Endothelial cell of umbilical vein (primary cell): ENCODE measurements around the gene NR5A1.

Source experiments
- CTCF ChIP-seq, 2 donors: IDR thresholded peaks; 1 replicate in 1 of 2; 2 replicates in 1 of 2; pipeline ENCODE4 v1.5.1; 2011; ENCODE audit warnings: low read length in 2 of 2, mild to moderate bottlenecking in 2 of 2, moderate library complexity in 2 of 2, control low read depth in 1 of 2, inconsistent platforms in 1 of 2, low read depth in 1 of 2; ENCODE audit not compliant: insufficient read depth in 1 of 2; ENCODE audit errors: extremely low read depth in 1 of 2
- EZH2 ChIP-seq: IDR thresholded peaks from 2 replicates; pipeline ENCODE4 v1.6.1; 2012; ENCODE audit warnings: borderline replicate concordance, low read depth, mild to moderate bottlenecking, moderate library complexity, low read length, inconsistent platforms; ENCODE audit not compliant: severe bottlenecking
- GATA2 ChIP-seq: IDR thresholded peaks from 2 replicates; pipeline ENCODE4 v1.7.0; 2011; ENCODE audit warnings: low read depth, mild to moderate bottlenecking, moderate library complexity, mixed read lengths, low read length; ENCODE audit not compliant: insufficient read length, insufficient read depth
- JUN ChIP-seq: IDR thresholded peaks from 2 replicates; pipeline ENCODE4 v1.6.1; 2011; ENCODE audit warnings: borderline replicate concordance, low read depth; ENCODE audit not compliant: insufficient read length, insufficient read depth
- MAX ChIP-seq: IDR thresholded peaks from 2 replicates; pipeline ENCODE4 v1.6.1; 2011; ENCODE audit not compliant: insufficient read depth, insufficient read length
- POLR2A ChIP-seq: IDR thresholded peaks from 2 replicates; pipeline ENCODE4 v1.6.1; 2012; ENCODE audit warnings: low read depth, mild to moderate bottlenecking, control low read depth, low read length
- POLR2AphosphoS5 ChIP-seq: IDR thresholded peaks from 2 replicates; pipeline ENCODE4 v1.6.1; 2012; ENCODE audit warnings: low read depth, mild to moderate bottlenecking, control low read depth, low read length, moderate library complexity; ENCODE audit not compliant: insufficient read depth

GRCh38 chr9:124472770-124473169 is 34.4 kb downstream of the NR5A1 start:
- TF ChIP-seq CTCF (IDR thresholded peaks at IDR 0.05; ENCODE audit: extremely low read depth in 1 of 2, insufficient read depth in 1 of 2, low read depth in 1 of 2, low read length in 2 of 2) (no peak), MAX (no peak), EZH2 (no peak), POLR2AphosphoS5 (no peak), POLR2A (no peak), JUN (no peak), GATA2 (no peak)
